NCI-H82 (cell line): Measurements from ENCODE around the gene OR4C46.
"Not testable (repeated sequence)": the region's sequence is repeated elsewhere in the genome, so short reads cannot be mapped to it uniquely, and the experiment has no call there.

Experiments used
- DNase-seq: peaks from one replicate; lab custom pipeline; 2025; lab: John Stamatoyannopoulos, UW

Gene OR4C46

GRCh38 chr11:54603898-54604297 lies at the start of gene OR4C46:
Gene OR4C46 (minus strand): TSS chr11:54603998. CDS start chr11:54603998, 0 bp downstream.
- DNase-seq: no peak

- not testable (repeated sequence) for DNase-seq
Measured at GRCh38 chr11:54645606-54646005, 41.8 kb upstream of the OR4C46 start.

- DNase-seq: not testable (repeated sequence)
Measured at GRCh38 chr11:54561439-54561838, 42.4 kb downstream of the OR4C46 start.

GRCh38 chr11:54558919-54559318 lies 44.9 kb downstream of the OR4C46 start:
- no peak for DNase-seq

- no peak for DNase-seq
Measured at GRCh38 chr11:54558407-54558806, 45.4 kb downstream of the OR4C46 start.
